Measurements from ENCODE around the gene TTC12. TPM values are rescaled to one million over a fixed set of nuclear protein-coding genes. Genes with fewer than 3 reads are reported as not detected.

The TTC12 gene
- total and polyA plus RNA-seq, 4 donors, result 6.4 to 43.2 (median 19.0) TPM

DNA sequence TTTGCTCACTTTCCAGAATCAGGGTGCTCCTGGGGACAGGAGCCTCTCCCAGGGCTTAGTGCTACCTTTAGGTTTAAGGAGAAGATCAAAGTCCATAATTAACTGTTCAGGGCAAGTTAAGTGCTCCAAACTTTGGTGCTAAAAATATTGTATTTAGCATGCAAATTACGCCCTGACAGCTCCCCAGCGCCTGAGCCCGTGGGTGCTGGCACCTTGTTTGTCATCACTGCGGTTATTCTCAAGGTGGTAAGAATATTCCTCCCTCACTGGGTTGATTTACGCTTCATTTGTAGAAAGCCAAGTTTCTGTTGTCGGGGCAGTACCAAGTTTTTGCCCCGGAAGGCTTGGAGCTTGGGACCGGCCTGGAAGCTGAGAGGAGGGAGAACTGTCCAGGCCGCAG, 94.5 kb downstream of the TTC12 start:
- ATAC-seq (ENCODE audit: insufficient read depth, low FRiP score) (no peak), DNase-seq (no peak)
- no peaks in the 10 kb centered on the region for H3K36me3 ChIP-seq (ENCODE audit: control insufficient read depth in 4 of 4, insufficient read depth in 4 of 4, low read length in 4 of 4)
- TF ChIP-seq, protein P1, sequence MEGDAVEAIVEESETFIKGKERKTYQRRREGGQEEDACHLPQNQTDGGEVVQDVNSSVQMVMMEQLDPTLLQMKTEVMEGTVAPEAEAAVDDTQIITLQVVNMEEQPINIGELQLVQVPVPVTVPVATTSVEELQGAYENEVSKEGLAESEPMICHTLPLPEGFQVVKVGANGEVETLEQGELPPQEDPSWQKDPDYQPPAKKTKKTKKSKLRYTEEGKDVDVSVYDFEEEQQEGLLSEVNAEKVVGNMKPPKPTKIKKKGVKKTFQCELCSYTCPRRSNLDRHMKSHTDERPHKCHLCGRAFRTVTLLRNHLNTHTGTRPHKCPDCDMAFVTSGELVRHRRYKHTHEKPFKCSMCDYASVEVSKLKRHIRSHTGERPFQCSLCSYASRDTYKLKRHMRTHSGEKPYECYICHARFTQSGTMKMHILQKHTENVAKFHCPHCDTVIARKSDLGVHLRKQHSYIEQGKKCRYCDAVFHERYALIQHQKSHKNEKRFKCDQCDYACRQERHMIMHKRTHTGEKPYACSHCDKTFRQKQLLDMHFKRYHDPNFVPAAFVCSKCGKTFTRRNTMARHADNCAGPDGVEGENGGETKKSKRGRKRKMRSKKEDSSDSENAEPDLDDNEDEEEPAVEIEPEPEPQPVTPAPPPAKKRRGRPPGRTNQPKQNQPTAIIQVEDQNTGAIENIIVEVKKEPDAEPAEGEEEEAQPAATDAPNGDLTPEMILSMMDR (IDR thresholded peaks at IDR 0.05; ENCODE audit: control extremely low read depth, extremely low read depth), result no peak
- no peak overlapping the region for H3K27ac ChIP-seq (ENCODE audit: low read depth in 1 of 2, low read length in 1 of 2)
- no peak overlapping the region for H3K9ac ChIP-seq (ENCODE audit: insufficient read depth in 1 of 2, low read length in 2 of 2)
- 85 to 87% methylated on average over 9 of the region's 9 CpGs for WGBS, 2 donors
- H3K27me3 ChIP-seq (ENCODE audit: control insufficient read depth in 3 of 3, insufficient read depth in 3 of 3, low read length in 2 of 3), result no peaks in the 10 kb centered on the region
- H3K4me1 ChIP-seq (ENCODE audit: control insufficient read depth in 5 of 5, insufficient read depth in 5 of 5, low read length in 5 of 5), result peaks cover 0 to 2% (median 0%) of the 10 kb centered on the region in 5 donors
- H3K4me3 ChIP-seq, result no peak overlapping the region
- H3K9me3 ChIP-seq (ENCODE audit: control insufficient read depth in 4 of 4, insufficient read depth in 3 of 4, low read length in 3 of 4), result no peaks in the 10 kb centered on the region

DNA sequence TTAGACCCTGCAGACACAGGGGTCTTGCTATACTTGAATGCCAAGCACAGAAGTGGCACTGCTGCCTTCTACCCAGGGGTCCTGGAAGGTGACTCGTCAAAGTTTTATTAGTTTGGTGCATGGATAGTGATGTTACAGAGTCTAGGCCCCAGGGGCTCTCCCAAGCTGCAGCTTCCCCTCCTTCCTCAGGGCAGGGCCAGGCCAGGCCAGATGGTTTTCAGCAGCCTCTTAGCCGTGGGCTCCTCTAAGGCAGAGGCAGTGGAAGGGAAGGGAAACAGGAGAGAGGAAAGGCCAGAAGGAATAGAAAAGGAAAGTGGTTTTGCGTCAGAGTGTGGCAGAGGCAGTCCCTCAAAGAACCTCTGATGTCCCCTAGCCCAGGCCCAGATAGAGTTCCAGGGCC, 95.1 kb downstream of the TTC12 start:
- WGBS, 2 donors, result 83 to 88% methylated on average over 3 of the region's 3 CpGs
- Histone ChIP-seq H3K4me3 (no peak overlapping the region), H3K4me1 (ENCODE audit: control insufficient read depth in 5 of 5, insufficient read depth in 5 of 5, low read length in 5 of 5) (peaks cover 0 to 2% (median 0%) of the 10 kb centered on the region in 5 donors), H3K36me3 (ENCODE audit: control insufficient read depth in 4 of 4, insufficient read depth in 4 of 4, low read length in 4 of 4) (no peaks in the 10 kb centered on the region), H3K27me3 (ENCODE audit: control insufficient read depth in 3 of 3, insufficient read depth in 3 of 3, low read length in 2 of 3) (no peaks in the 10 kb centered on the region), H3K9me3 (ENCODE audit: control insufficient read depth in 4 of 4, insufficient read depth in 3 of 4, low read length in 3 of 4) (no peaks in the 10 kb centered on the region), H3K27ac (ENCODE audit: low read depth in 1 of 2, low read length in 1 of 2) (no peak overlapping the region), H3K9ac (ENCODE audit: insufficient read depth in 1 of 2, low read length in 2 of 2) (no peak overlapping the region)
- ATAC-seq (ENCODE audit: insufficient read depth, low FRiP score), result no peak
- no peak for DNase-seq
- TF ChIP-seq, protein P1 (IDR thresholded peaks at IDR 0.05; ENCODE audit: control extremely low read depth, extremely low read depth), result no peak

DNA sequence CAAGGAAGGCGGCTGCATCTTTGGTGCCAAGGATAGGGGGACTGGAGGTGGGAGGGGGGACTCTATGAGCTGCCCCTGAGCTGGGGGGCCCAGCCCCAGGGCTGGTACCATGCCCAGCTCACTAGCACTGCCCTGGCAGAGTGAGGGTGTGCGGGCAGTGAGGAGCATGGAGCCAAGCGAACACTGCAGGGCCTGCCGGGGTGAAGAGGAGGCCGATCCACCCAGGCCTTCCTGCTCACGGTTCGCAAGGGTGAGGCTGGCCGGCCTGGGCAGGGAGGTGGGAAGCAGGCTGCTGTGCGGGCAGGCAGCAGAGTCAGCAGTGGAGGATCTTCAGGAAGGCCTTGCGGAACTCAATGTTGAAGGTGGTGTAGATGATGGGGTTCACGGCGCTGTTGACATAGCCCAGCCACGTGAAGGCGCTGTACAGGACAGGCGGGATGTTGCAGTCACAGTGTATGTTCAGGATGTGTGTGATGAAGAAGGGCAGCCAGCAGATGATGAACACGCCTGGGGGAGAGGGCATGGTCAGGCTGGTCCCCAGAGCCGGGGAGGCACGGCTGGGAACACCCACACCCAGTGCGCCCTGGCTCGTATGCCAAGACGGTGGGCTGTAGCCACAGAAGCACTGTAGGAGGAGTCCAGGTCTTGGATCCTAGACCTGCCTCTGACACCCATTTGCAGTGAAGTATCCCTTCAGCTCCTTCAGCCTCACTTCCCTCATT, 96.2 kb downstream of the TTC12 start:
- WGBS, 2 donors, result 92 to 93% methylated on average over 21 of the region's 21 CpGs
- no peak for DNase-seq

More for the DNA sequence above, 96.2 kb downstream of the TTC12 start:
- Histone ChIP-seq H3K27me3 (ENCODE audit: control insufficient read depth in 3 of 3, insufficient read depth in 3 of 3, low read length in 2 of 3) (no peaks in the 10 kb centered on the region), H3K36me3 (ENCODE audit: control insufficient read depth in 4 of 4, insufficient read depth in 4 of 4, low read length in 4 of 4) (no peaks in the 10 kb centered on the region), H3K4me3 (no peak overlapping the region), H3K9ac (ENCODE audit: insufficient read depth in 1 of 2, low read length in 2 of 2) (no peak overlapping the region), H3K4me1 (ENCODE audit: control insufficient read depth in 5 of 5, insufficient read depth in 5 of 5, low read length in 5 of 5) (peaks cover 0 to 2% (median 0%) of the 10 kb centered on the region in 5 donors), H3K9me3 (ENCODE audit: control insufficient read depth in 4 of 4, insufficient read depth in 3 of 4, low read length in 3 of 4) (no peaks in the 10 kb centered on the region), H3K27ac (ENCODE audit: low read depth in 1 of 2, low read length in 1 of 2) (no peak overlapping the region)
- TF ChIP-seq, protein P1 (IDR thresholded peaks at IDR 0.05; ENCODE audit: control extremely low read depth, extremely low read depth), result no peak
- no peak for ATAC-seq (ENCODE audit: insufficient read depth, low FRiP score)
